ENCODE results near the gene CETP.

DNA sequence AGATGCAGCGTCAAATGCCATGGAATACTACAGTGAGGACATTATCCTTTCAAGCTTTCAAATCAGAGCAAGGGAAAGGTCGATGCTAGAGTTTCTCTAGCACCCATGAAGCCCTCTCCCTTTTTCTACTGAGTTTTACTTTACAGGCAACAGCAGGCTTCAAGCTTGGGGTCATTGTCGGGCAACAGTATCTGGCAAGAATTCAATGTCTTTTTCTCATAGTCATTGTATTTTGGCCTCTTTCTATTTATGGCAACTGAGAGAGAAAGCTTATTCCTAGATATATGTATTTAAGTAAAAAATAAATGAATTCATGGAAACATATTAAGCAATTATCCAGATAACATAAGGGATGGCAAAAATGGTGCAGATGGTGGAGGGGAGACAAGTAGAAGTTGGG is 364 bp upstream of the CETP start:
- TF ChIP-seq, protein P1, sequence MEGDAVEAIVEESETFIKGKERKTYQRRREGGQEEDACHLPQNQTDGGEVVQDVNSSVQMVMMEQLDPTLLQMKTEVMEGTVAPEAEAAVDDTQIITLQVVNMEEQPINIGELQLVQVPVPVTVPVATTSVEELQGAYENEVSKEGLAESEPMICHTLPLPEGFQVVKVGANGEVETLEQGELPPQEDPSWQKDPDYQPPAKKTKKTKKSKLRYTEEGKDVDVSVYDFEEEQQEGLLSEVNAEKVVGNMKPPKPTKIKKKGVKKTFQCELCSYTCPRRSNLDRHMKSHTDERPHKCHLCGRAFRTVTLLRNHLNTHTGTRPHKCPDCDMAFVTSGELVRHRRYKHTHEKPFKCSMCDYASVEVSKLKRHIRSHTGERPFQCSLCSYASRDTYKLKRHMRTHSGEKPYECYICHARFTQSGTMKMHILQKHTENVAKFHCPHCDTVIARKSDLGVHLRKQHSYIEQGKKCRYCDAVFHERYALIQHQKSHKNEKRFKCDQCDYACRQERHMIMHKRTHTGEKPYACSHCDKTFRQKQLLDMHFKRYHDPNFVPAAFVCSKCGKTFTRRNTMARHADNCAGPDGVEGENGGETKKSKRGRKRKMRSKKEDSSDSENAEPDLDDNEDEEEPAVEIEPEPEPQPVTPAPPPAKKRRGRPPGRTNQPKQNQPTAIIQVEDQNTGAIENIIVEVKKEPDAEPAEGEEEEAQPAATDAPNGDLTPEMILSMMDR (optimal IDR thresholded peaks at IDR 0.05 in 1 of 3, IDR thresholded peaks at IDR 0.05 in 1 of 3, conservative IDR thresholded peaks at IDR 0.05 in 1 of 3; ENCODE audit: extremely low read depth in 1 of 3, insufficient read depth in 2 of 3, low read length in 3 of 3) = no peak
- TF ChIP-seq EZH2 (IDR thresholded peaks at IDR 0.05; ENCODE audit: low read length) = no peak
